Nephron progenitor cell (in vitro differentiated cells): ENCODE measurements around the gene SLC49A3.
A peak's percentile ranks its signal among the peaks of the same experiment; 100 is the strongest.

ENCODE experiments used
- DNase-seq: peaks from one replicate; pipeline ENCODE4 v3.0.0; 2021
- H3K27ac Mint-ChIP-seq: 2 replicates; pipeline ENCODE4 v1.8.0; 2021; ENCODE audit warnings: mild to moderate bottlenecking, moderate library complexity, mixed read lengths
- H3K27me3 Mint-ChIP-seq: 2 replicates; pipeline ENCODE4 v1.8.0; 2021; ENCODE audit warnings: mild to moderate bottlenecking, low read depth, mixed read lengths; ENCODE audit not compliant: poor library complexity
- H3K36me3 Mint-ChIP-seq: 2 replicates; pipeline ENCODE4 v1.8.0; 2021; ENCODE audit warnings: low read depth, mixed read lengths
- H3K4me1 Mint-ChIP-seq: 2 replicates; pipeline ENCODE4 v1.8.0; 2021; ENCODE audit warnings: mixed read lengths
- H3K4me3 Mint-ChIP-seq: 2 replicates; pipeline ENCODE4 v1.8.0; 2021; ENCODE audit warnings: mild to moderate bottlenecking, moderate library complexity, mixed read lengths
- H3K9me3 Mint-ChIP-seq: 2 replicates; pipeline ENCODE4 v1.8.0; 2021; ENCODE audit warnings: mild to moderate bottlenecking, moderate library complexity, mixed read lengths
- TF ChIP-seq, protein P1 (sequence below): fragments of 200-600 bp; sonication (generic); IDR thresholded peaks from 2 replicates; pipeline ENCODE4 v1.5.0; 2021; ENCODE audit warnings: antibody characterized with exemption

The SLC49A3 gene

DNA sequence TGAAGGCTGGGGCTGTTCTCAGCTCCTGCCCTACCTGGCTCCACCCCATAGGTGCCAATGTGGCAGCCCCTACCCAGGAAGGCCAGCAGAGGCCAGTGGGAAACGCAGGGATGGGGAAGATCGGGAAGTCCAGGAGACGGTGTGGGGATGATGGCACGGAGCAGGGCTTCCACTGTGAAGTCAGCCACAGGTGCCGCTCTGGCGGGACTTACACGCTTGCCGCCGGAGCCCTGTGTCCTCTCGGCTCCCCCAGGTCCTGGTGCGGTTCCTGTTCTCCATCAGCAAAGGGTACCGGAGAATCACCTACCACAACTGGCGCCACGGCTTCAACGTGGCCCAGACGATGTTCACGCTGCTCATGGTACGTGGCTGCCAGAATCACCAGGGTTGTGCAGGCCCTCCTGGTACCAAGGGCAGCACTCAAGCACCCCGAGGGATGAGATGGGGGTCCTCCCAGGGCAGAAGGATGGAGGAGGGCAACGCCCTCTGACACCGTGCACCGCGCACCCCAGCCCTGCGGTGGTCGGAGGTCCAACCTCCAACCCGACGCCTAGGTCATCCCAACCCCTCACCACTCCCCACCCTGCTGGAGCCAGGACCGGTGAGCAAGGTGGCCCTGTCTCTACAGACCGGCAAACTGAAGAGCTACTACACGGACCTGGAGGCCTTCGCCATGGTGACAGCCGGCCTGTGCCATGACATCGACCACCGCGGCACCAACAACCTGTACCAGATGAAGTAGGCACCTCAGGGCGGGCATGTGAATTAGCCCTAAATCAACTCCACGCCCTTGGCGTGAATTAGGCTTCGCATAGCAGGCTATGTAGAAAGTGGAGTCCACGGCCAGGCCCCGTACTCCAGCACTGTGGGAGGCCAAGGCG lies 26.8 kb downstream of the SLC49A3 start:
- Mint-ChIP-seq H3K36me3 (peaks cover 21% of the 10 kb centered on the region), H3K4me1 (peaks cover 11% of the 10 kb centered on the region), H3K27me3 (peaks cover 8% of the 10 kb centered on the region), H3K4me3 (peak overlapping the region; percentile 71), H3K9me3 (no peaks in the 10 kb centered on the region), H3K27ac (no peak overlapping the region)
- DNase-seq, result no peak
- TF ChIP-seq, protein P1, sequence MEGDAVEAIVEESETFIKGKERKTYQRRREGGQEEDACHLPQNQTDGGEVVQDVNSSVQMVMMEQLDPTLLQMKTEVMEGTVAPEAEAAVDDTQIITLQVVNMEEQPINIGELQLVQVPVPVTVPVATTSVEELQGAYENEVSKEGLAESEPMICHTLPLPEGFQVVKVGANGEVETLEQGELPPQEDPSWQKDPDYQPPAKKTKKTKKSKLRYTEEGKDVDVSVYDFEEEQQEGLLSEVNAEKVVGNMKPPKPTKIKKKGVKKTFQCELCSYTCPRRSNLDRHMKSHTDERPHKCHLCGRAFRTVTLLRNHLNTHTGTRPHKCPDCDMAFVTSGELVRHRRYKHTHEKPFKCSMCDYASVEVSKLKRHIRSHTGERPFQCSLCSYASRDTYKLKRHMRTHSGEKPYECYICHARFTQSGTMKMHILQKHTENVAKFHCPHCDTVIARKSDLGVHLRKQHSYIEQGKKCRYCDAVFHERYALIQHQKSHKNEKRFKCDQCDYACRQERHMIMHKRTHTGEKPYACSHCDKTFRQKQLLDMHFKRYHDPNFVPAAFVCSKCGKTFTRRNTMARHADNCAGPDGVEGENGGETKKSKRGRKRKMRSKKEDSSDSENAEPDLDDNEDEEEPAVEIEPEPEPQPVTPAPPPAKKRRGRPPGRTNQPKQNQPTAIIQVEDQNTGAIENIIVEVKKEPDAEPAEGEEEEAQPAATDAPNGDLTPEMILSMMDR, result no peak

DNA sequence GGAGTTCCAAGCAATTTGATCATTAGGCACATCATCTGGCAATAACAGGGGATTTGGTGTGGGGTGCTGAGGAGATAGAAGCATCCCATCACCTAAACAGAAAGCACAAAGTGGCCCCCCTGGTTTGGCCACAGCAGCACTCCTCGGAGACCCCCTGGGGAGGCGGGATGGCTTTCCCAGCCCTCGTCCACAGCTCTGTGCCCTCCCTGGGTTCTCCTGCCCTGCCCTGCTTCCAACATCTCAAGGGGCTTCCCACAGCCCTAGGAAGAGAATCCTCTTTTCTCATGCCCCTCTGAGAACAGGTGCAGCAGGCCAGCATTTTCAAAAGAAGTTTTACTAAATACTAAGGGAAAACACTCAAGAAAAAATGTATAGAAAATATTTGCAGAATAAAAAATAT lies 27.7 kb downstream of the SLC49A3 start:
- Mint-ChIP-seq H3K9me3 (no peaks in the 10 kb centered on the region), H3K4me1 (peaks cover 19% of the 10 kb centered on the region), H3K27me3 (peaks cover 8% of the 10 kb centered on the region), H3K27ac (no peak overlapping the region), H3K4me3 (no peak overlapping the region), H3K36me3 (peaks cover 21% of the 10 kb centered on the region)
- TF ChIP-seq, protein P1, result no peak
- DNase-seq, result no peak

DNA sequence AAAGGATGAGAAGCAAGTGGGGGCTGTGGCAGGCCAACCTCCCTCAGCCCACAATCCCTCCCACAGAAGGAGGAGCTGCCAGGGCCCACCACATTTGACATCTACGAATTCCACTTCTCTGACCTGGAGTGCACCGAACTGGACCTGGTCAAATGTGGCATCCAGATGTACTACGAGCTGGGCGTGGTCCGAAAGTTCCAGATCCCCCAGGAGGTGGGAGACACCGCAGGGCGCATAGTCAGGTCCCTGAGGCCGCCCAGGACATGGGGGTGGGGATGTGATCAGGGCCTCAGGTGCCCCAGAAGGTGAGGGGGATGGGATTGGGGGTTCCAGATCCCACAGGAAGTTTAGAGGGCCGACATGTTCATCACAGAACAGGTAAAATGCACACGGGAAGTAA lies 28.6 kb downstream of the SLC49A3 start:
- TF ChIP-seq, protein P1, result no peak
- peak overlapping the region; percentile 7 for H3K4me3 Mint-ChIP-seq

DNA sequence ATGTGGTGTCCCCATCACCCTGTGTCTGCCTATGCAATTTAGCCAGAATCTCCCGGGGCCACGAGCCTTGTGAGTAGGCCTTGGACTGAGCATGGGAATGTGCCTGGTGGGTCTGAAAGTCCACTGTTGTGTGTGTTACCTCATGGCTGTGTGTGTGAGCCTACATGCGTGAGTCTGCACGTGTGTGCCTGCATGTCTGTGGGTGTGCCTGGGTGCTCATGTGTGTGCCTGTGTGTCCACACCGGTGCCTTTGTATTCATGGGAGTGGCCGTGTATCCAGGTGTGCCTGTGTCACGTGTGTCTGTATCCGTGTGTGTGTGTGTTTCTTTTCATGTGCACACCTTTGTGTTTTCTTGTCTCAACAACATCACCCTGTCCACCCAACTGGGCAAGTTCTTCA lies 29.1 kb downstream of the SLC49A3 start:
- H3K9me3 Mint-ChIP-seq, result no peaks in the 10 kb centered on the region
- TF ChIP-seq, protein P1, result no peak
- peaks cover 8% of the 10 kb centered on the region for H3K27me3 Mint-ChIP-seq
- no peak for DNase-seq
- peaks cover 21% of the 10 kb centered on the region for H3K36me3 Mint-ChIP-seq
- peak overlapping the region; percentile 70 for H3K27ac Mint-ChIP-seq
- H3K4me1 Mint-ChIP-seq, result peaks cover 22% of the 10 kb centered on the region
- H3K4me3 Mint-ChIP-seq, result no peak overlapping the region

More for the DNA sequence above, 28.6 kb downstream of the SLC49A3 start:
- peaks cover 21% of the 10 kb centered on the region for H3K36me3 Mint-ChIP-seq
- DNase-seq, result no peak
- no peak overlapping the region for H3K27ac Mint-ChIP-seq
- peaks cover 24% of the 10 kb centered on the region for H3K4me1 Mint-ChIP-seq
- no peaks in the 10 kb centered on the region for H3K9me3 Mint-ChIP-seq
- peaks cover 8% of the 10 kb centered on the region for H3K27me3 Mint-ChIP-seq

DNA sequence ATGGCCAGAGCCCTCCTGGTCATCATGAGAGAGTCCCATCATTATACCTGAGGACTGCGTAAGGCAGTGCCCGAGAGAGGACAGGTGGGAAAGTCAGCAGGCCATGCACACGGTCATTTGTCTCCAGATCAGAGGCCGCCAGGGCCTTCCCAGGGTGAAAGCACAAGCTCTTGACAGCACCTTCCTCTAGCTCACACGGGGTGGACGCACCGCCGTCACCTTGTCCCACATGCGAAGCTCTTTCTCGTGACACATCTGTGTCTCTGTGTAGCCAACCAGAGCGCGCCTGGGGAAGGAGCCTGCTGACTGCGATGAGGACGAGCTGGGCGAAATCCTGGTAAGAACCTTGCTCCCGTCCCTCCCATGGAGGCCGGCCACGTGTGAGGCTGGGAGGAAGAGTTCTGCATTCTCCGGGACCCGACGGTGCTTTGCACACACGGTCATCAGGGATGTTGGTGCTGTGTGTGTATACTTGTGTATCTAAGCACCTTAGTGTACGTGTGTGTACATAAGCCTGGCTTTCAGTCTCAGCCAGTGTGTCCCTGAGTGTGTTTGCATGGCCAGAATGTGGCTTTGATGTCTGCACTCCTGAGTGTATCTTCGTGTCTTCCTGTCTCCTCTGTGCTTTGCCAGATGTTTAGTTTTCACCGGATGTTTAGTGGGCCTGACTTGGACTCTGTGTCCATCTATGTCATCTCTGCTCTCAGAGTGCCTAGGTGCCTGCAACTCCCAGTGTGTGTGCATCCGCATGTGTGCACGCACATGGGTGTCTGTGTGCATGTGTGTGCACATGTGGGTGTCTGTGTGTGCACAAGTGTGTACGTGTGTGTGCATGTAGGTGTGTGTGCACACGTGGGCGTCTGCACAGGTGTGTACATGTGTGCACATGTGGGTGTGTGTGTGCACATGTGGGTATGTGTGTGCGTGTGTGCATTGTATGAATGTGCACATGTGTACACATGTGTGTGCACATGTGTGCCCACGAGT lies 30.0 kb downstream of the SLC49A3 start:
- Mint-ChIP-seq H3K4me3 (no peak overlapping the region), H3K27ac (peak overlapping the region; percentile 28)

More for the DNA sequence above, 30.0 kb downstream of the SLC49A3 start:
- Mint-ChIP-seq H3K36me3 (peaks cover 21% of the 10 kb centered on the region), H3K27me3 (peaks cover 8% of the 10 kb centered on the region), H3K9me3 (no peaks in the 10 kb centered on the region), H3K4me1 (peaks cover 22% of the 10 kb centered on the region)
- TF ChIP-seq, protein P1, result no peak
- DNase-seq, result no peak
